Measurements from ENCODE around the gene GINS1.

Gene GINS1

DNA sequence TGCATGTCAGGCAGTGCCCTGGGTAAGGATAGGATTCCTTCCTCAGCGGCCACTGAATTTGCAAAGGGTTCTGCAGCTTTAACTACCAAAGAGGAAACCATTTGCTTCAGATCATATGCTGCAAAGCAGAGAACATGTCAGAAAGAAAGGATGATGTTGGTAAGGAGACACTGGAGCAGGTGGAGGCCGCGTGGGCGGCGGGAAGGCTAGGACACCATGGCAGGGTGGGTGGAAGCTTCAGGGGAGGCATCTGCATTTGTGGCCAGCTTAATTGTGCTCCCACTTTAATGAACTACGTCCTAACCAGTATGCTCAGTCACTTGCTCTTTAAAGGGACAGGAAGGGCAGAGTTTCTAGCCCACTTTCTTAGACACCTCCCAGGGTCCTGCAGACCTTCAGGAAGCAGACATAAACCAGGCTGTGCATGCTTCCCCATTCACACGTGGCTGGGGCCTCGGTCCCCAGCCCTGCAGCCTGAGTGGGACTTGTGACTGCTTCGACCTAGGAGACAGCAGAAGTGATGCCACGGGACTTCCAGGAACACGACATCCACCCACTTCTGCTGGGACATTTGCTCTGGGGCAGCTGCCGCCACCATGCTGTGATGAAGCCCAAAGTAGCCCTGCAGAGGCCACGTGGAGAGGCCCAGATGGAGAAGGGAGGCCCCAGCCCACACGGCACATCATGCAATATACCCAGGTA, 76.1 kb downstream of the GINS1 start:
- Histone ChIP-seq H3K36me3 (ENCODE audit: control insufficient read depth in 1 of 2, insufficient read depth in 2 of 2, low read length in 2 of 2) (peaks cover 0 to 48% of the 10 kb centered on the region in 2 donors), H3K27me3 (ENCODE audit: low read depth, low read length) (no peaks in the 10 kb centered on the region), H3K4me3 (ENCODE audit: low read depth in 1 of 2, low read length in 2 of 2) (no peak overlapping the region), H3K27ac (ENCODE audit: low read length) (no peak overlapping the region), H3K4me1 (ENCODE audit: control insufficient read depth in 1 of 2, insufficient read depth in 2 of 2, low read length in 2 of 2) (no peaks in the 10 kb centered on the region), H3K9me3 (ENCODE audit: control insufficient read depth in 1 of 2, low read length in 2 of 2) (no peaks in the 10 kb centered on the region)

- Histone ChIP-seq H3K27me3 (ENCODE audit: low read depth, low read length) (no peaks in the 10 kb centered on the region), H3K36me3 (ENCODE audit: control insufficient read depth in 1 of 2, insufficient read depth in 2 of 2, low read length in 2 of 2) (peaks cover 0 to 47% of the 10 kb centered on the region in 2 donors), H3K9me3 (ENCODE audit: control insufficient read depth in 1 of 2, low read length in 2 of 2) (no peaks in the 10 kb centered on the region), H3K4me3 (ENCODE audit: low read depth in 1 of 2, low read length in 2 of 2) (no peak overlapping the region), H3K27ac (ENCODE audit: low read length) (no peak overlapping the region), H3K4me1 (ENCODE audit: control insufficient read depth in 1 of 2, insufficient read depth in 2 of 2, low read length in 2 of 2) (no peaks in the 10 kb centered on the region)
Measured at GRCh38 chr20:25484224-25484846, 76.9 kb downstream of the GINS1 start.

- H3K4me1 ChIP-seq (ENCODE audit: control insufficient read depth in 1 of 2, insufficient read depth in 2 of 2, low read length in 2 of 2) = no peaks in the 10 kb centered on the region
- no peaks in the 10 kb centered on the region for H3K27me3 ChIP-seq (ENCODE audit: low read depth, low read length)
- peaks cover 0 to 48% of the 10 kb centered on the region in 2 donors for H3K36me3 ChIP-seq (ENCODE audit: control insufficient read depth in 1 of 2, insufficient read depth in 2 of 2, low read length in 2 of 2)
- no peak overlapping the region for H3K4me3 ChIP-seq (ENCODE audit: low read depth in 1 of 2, low read length in 2 of 2)
- H3K9me3 ChIP-seq (ENCODE audit: control insufficient read depth in 1 of 2, low read length in 2 of 2) = no peaks in the 10 kb centered on the region
- no peak overlapping the region for H3K27ac ChIP-seq (ENCODE audit: low read length)
Measured at GRCh38 chr20:25484911-25485511, 77.5 kb downstream of the GINS1 start.

DNA sequence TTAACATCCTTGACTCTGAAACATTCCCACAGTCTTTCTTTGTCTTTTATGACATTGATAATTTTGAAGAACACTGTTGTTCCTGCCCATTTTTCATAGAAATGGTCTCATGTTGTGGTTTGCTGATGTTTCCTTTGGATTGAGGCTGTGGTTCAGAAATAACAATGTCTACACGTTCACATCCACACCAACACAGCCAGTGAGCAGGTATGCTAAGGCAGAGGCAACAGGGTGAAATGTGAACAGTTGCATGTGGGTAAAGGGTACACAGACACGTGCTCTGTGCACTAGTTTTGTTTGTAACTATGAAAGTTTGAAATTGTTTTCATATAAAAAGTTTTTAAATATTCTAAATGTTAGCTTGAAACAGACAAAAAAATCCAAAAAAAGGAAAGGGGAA, 78.4 kb downstream of the GINS1 start:
- Histone ChIP-seq H3K27ac (ENCODE audit: low read length) (no peak overlapping the region), H3K36me3 (ENCODE audit: control insufficient read depth in 1 of 2, insufficient read depth in 2 of 2, low read length in 2 of 2) (peaks cover 0 to 45% of the 10 kb centered on the region in 2 donors), H3K27me3 (ENCODE audit: low read depth, low read length) (no peaks in the 10 kb centered on the region)

GRCh38 chr20:25486377-25486776, 78.9 kb downstream of the GINS1 start:
- no peaks in the 10 kb centered on the region for H3K4me1 ChIP-seq (ENCODE audit: control insufficient read depth in 1 of 2, insufficient read depth in 2 of 2, low read length in 2 of 2)
- no peaks in the 10 kb centered on the region for H3K9me3 ChIP-seq (ENCODE audit: control insufficient read depth in 1 of 2, low read length in 2 of 2)
- no peaks in the 10 kb centered on the region for H3K27me3 ChIP-seq (ENCODE audit: low read depth, low read length)
- H3K4me3 ChIP-seq (ENCODE audit: low read depth in 1 of 2, low read length in 2 of 2) = no peak overlapping the region
- H3K27ac ChIP-seq (ENCODE audit: low read length) = no peak overlapping the region
- H3K36me3 ChIP-seq (ENCODE audit: control insufficient read depth in 1 of 2, insufficient read depth in 2 of 2, low read length in 2 of 2) = peaks cover 0 to 45% of the 10 kb centered on the region in 2 donors

More for the DNA sequence above, 78.4 kb downstream of the GINS1 start:
- H3K4me1 ChIP-seq (ENCODE audit: control insufficient read depth in 1 of 2, insufficient read depth in 2 of 2, low read length in 2 of 2) = no peaks in the 10 kb centered on the region
- H3K9me3 ChIP-seq (ENCODE audit: control insufficient read depth in 1 of 2, low read length in 2 of 2) = no peaks in the 10 kb centered on the region
- no peak overlapping the region for H3K4me3 ChIP-seq (ENCODE audit: low read depth in 1 of 2, low read length in 2 of 2)

DNA sequence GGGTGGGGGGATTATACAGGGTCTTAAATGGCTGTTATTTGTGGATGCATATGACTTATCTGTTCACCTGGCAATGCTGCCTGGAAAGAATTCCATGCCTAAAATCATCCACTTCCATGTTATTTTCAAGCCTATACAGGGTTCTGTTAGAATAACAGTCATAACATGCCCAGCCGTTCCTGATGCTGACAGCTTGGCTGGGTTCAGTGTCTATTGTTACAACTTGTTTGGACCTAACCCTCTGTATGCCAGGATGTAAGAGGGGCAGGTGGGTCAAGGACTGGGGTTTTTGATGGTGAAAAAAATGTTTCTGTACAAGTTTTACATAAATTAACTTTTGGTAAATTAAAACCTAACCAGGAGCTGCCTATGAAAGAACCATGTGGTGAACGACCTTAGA, 79.8 kb downstream of the GINS1 start:
- no peak overlapping the region for H3K27ac ChIP-seq (ENCODE audit: low read length)
- H3K36me3 ChIP-seq (ENCODE audit: control insufficient read depth in 1 of 2, insufficient read depth in 2 of 2, low read length in 2 of 2) = peaks cover 0 to 39% of the 10 kb centered on the region in 2 donors
- H3K9me3 ChIP-seq (ENCODE audit: control insufficient read depth in 1 of 2, low read length in 2 of 2) = no peaks in the 10 kb centered on the region
- H3K4me1 ChIP-seq (ENCODE audit: control insufficient read depth in 1 of 2, insufficient read depth in 2 of 2, low read length in 2 of 2) = no peaks in the 10 kb centered on the region
- no peak overlapping the region for H3K4me3 ChIP-seq (ENCODE audit: low read depth in 1 of 2, low read length in 2 of 2)
- no peaks in the 10 kb centered on the region for H3K27me3 ChIP-seq (ENCODE audit: low read depth, low read length)

DNA sequence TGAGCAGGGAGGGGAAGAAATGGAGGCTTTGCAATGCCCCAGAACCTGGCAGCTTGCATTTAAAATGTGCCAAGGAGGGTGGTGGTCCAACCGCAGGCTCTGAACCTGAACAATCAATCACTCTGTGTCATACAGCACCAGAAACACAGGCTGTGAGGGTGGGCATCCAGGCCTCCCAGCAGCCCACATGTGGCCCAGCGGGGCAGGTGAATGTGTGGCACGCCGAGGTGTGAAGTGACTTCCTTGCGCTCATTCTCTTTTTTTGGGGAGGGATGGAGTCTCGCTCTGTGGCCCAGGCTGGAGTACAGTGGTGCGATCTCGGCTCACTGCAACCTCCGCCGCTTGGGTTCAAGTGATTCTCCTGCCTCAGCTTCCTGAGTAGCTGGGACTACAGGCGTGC, 80.5 kb downstream of the GINS1 start:
- H3K36me3 ChIP-seq (ENCODE audit: control insufficient read depth in 1 of 2, insufficient read depth in 2 of 2, low read length in 2 of 2) = peaks cover 0 to 39% of the 10 kb centered on the region in 2 donors
- H3K9me3 ChIP-seq (ENCODE audit: control insufficient read depth in 1 of 2, low read length in 2 of 2) = no peaks in the 10 kb centered on the region
- no peaks in the 10 kb centered on the region for H3K27me3 ChIP-seq (ENCODE audit: low read depth, low read length)
- no peak overlapping the region for H3K27ac ChIP-seq (ENCODE audit: low read length)
- no peak overlapping the region for H3K4me3 ChIP-seq (ENCODE audit: low read depth in 1 of 2, low read length in 2 of 2)
- no peaks in the 10 kb centered on the region for H3K4me1 ChIP-seq (ENCODE audit: control insufficient read depth in 1 of 2, insufficient read depth in 2 of 2, low read length in 2 of 2)

DNA sequence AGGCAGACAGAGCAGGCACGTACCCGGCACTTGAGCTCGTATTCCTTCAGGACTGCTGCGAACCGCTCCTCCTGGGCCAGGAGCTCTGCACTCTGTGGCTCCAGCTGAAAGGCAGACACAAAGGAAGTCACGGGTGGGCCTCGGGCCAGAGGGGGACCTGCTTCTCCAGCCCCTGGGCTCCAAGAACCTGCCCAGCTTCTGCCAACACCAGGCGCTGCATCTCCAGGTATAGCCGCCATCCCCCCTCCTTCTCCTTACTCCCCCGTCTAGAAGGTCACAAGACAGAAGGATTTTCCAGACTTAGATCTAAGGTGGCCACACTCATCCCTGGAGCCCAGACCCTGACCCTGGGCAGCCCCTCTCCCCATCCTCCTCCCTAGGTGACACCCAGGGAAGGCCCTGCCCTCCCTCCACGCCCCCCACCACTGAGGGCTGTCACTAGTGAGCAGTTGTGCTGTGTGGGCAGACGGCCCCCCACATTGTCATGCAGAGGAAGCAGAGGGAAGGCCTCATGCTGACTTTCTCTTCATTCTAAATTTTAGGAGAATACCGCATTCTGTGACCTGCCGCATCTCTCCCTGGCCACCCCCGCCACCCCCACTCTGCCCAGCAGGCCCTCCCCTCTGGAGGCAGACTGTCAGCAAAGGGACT, 81.9 kb downstream of the GINS1 start:
- no peak overlapping the region for H3K27ac ChIP-seq (ENCODE audit: low read length)
- no peaks in the 10 kb centered on the region for H3K4me1 ChIP-seq (ENCODE audit: control insufficient read depth in 1 of 2, insufficient read depth in 2 of 2, low read length in 2 of 2)
- H3K9me3 ChIP-seq (ENCODE audit: control insufficient read depth in 1 of 2, low read length in 2 of 2) = no peaks in the 10 kb centered on the region
- H3K4me3 ChIP-seq (ENCODE audit: low read depth in 1 of 2, low read length in 2 of 2) = no peak overlapping the region
- peaks cover 0 to 37% of the 10 kb centered on the region in 2 donors for H3K36me3 ChIP-seq (ENCODE audit: control insufficient read depth in 1 of 2, insufficient read depth in 2 of 2, low read length in 2 of 2)
- H3K27me3 ChIP-seq (ENCODE audit: low read depth, low read length) = no peaks in the 10 kb centered on the region

GRCh38 chr20:25490656-25491445, 83.4 kb downstream of the GINS1 start:
- H3K4me3 ChIP-seq (ENCODE audit: low read depth in 1 of 2, low read length in 2 of 2) = no peak overlapping the region
- H3K27ac ChIP-seq (ENCODE audit: low read length) = no peak overlapping the region
- no peaks in the 10 kb centered on the region for H3K27me3 ChIP-seq (ENCODE audit: low read depth, low read length)
- no peaks in the 10 kb centered on the region for H3K4me1 ChIP-seq (ENCODE audit: control insufficient read depth in 1 of 2, insufficient read depth in 2 of 2, low read length in 2 of 2)
- no peaks in the 10 kb centered on the region for H3K9me3 ChIP-seq (ENCODE audit: control insufficient read depth in 1 of 2, low read length in 2 of 2)
- H3K36me3 ChIP-seq (ENCODE audit: control insufficient read depth in 1 of 2, insufficient read depth in 2 of 2, low read length in 2 of 2) = peaks cover 0 to 30% of the 10 kb centered on the region in 2 donors

- H3K9me3 ChIP-seq (ENCODE audit: control insufficient read depth in 1 of 2, low read length in 2 of 2) = no peaks in the 10 kb centered on the region
- H3K4me1 ChIP-seq (ENCODE audit: control insufficient read depth in 1 of 2, insufficient read depth in 2 of 2, low read length in 2 of 2) = no peaks in the 10 kb centered on the region
- H3K4me3 ChIP-seq (ENCODE audit: low read depth in 1 of 2, low read length in 2 of 2) = no peak overlapping the region
- no peaks in the 10 kb centered on the region for H3K27me3 ChIP-seq (ENCODE audit: low read depth, low read length)
- H3K27ac ChIP-seq (ENCODE audit: low read length) = no peak overlapping the region
- H3K36me3 ChIP-seq (ENCODE audit: control insufficient read depth in 1 of 2, insufficient read depth in 2 of 2, low read length in 2 of 2) = peaks cover 0 to 30% of the 10 kb centered on the region in 2 donors
Measured at GRCh38 chr20:25491446-25492038, 84.1 kb downstream of the GINS1 start.
